ENCODE results near the gene HSPA1A.
A peak's percentile ranks its signal among the peaks of the same experiment; 100 is the strongest.

The HSPA1A gene

DNA sequence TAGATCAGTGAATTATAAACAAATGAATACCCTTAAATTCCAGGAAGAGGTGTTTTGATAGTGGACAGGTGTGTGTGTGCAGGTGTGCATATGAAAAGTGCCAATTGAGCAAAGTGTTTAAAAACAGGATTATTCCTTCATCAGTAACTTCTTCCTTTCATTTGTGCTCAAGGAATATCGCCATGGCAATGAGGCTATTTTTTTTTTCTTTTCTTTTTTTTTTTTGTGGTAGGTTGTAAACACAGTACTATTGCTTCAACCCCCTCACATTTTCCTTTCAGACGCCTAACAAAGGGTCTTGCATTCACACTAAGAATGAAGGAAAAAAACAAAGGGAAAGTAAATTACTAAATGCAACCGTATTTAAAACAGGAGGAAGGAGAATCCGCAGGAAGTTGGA is 10.2 kb downstream of the HSPA1A start:
- no peak overlapping the region for H3K9ac ChIP-seq (ENCODE audit: low read length)
- no peak for TF ChIP-seq EZH2 (IDR thresholded peaks at IDR 0.05; ENCODE audit: borderline replicate concordance, low read length)
- TF ChIP-seq, protein P1, sequence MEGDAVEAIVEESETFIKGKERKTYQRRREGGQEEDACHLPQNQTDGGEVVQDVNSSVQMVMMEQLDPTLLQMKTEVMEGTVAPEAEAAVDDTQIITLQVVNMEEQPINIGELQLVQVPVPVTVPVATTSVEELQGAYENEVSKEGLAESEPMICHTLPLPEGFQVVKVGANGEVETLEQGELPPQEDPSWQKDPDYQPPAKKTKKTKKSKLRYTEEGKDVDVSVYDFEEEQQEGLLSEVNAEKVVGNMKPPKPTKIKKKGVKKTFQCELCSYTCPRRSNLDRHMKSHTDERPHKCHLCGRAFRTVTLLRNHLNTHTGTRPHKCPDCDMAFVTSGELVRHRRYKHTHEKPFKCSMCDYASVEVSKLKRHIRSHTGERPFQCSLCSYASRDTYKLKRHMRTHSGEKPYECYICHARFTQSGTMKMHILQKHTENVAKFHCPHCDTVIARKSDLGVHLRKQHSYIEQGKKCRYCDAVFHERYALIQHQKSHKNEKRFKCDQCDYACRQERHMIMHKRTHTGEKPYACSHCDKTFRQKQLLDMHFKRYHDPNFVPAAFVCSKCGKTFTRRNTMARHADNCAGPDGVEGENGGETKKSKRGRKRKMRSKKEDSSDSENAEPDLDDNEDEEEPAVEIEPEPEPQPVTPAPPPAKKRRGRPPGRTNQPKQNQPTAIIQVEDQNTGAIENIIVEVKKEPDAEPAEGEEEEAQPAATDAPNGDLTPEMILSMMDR (IDR thresholded peaks at IDR 0.05; ENCODE audit: low read length): no peak
- H3K4me1 ChIP-seq (ENCODE audit: insufficient read depth, low read length, severe bottlenecking): peaks cover 39% of the 10 kb centered on the region
- no peak overlapping the region for H2AFZ ChIP-seq (ENCODE audit: low read length)
- no peaks in the 10 kb centered on the region for H3F3A ChIP-seq (ENCODE audit: insufficient read depth, low read length)
- no peak overlapping the region for H3K4me3 ChIP-seq (ENCODE audit: low read depth, low read length, poor library complexity, severe bottlenecking)
- H3K79me2 ChIP-seq (ENCODE audit: insufficient read depth, low read length): peaks cover 9% of the 10 kb centered on the region
- H4K20me1 ChIP-seq (ENCODE audit: insufficient read depth, low read length): no peaks in the 10 kb centered on the region
- H3K4me2 ChIP-seq (ENCODE audit: low read length): no peak overlapping the region
- no peaks in the 10 kb centered on the region for H3K9me2 ChIP-seq (ENCODE audit: low read depth, low read length)
- peak overlapping the region; percentile 91 for H3K27ac ChIP-seq (ENCODE audit: low read depth, low read length, poor library complexity, severe bottlenecking)
- H3K27me3 ChIP-seq (ENCODE audit: insufficient read depth, low read length): no peaks in the 10 kb centered on the region
- no peaks in the 10 kb centered on the region for H3K9me3 ChIP-seq (ENCODE audit: low read length)
- no peaks in the 10 kb centered on the region for H3K36me3 ChIP-seq (ENCODE audit: insufficient read depth, low read length)

DNA sequence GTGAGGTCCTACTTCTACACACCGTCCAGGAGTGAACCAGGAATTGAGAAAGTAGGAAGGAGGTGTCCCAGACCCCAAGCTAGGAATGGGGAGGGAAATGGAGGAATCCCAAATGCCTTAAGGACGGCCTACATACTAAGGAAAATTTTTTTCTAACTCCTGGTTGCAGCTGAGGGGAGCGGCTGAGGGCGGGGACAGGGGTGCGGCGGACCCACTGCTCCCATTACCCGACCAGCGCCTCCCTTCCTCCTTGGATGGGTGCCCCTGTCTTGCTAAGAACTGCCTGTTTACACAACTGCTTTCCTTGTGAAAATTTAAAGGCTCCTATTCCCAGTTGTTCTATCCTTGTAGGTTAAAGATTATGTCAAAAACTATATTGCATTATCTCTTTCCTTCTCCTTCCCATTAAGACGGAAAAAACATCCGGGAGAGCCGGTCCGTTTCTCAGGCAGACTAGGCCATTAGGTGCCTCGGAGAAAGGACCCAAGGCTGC is 11.5 kb downstream of the HSPA1A start:
- Histone ChIP-seq H4K20me1 (ENCODE audit: insufficient read depth, low read length) (no peaks in the 10 kb centered on the region), H3K9me3 (ENCODE audit: low read length) (no peaks in the 10 kb centered on the region), H3K79me2 (ENCODE audit: insufficient read depth, low read length) (peaks cover 22% of the 10 kb centered on the region), H3K27me3 (ENCODE audit: insufficient read depth, low read length) (no peaks in the 10 kb centered on the region), H2AFZ (ENCODE audit: low read length) (0 out of 2 replicates have a peak overlapping the region, but pooled peaks have one; percentile 12), H3K9ac (ENCODE audit: low read length) (peak overlapping the region; percentile 76), H3K27ac (ENCODE audit: low read depth, low read length, poor library complexity, severe bottlenecking) (peak overlapping the region; percentile 91), H3K4me3 (ENCODE audit: low read depth, low read length, poor library complexity, severe bottlenecking) (peak overlapping the region; percentile 62), H3F3A (ENCODE audit: insufficient read depth, low read length) (peaks cover 6% of the 10 kb centered on the region; the same call in 1 of the 2 replicates), H3K36me3 (ENCODE audit: insufficient read depth, low read length) (no peaks in the 10 kb centered on the region), H3K4me1 (ENCODE audit: insufficient read depth, low read length, severe bottlenecking) (peaks cover 41% of the 10 kb centered on the region), H3K4me2 (ENCODE audit: low read length) (peak overlapping the region; percentile 81), H3K9me2 (ENCODE audit: low read depth, low read length) (no peaks in the 10 kb centered on the region)
- no peak for TF ChIP-seq EZH2 (IDR thresholded peaks at IDR 0.05; ENCODE audit: borderline replicate concordance, low read length)
- TF ChIP-seq, protein P1 (IDR thresholded peaks at IDR 0.05; ENCODE audit: low read length): no peak

DNA sequence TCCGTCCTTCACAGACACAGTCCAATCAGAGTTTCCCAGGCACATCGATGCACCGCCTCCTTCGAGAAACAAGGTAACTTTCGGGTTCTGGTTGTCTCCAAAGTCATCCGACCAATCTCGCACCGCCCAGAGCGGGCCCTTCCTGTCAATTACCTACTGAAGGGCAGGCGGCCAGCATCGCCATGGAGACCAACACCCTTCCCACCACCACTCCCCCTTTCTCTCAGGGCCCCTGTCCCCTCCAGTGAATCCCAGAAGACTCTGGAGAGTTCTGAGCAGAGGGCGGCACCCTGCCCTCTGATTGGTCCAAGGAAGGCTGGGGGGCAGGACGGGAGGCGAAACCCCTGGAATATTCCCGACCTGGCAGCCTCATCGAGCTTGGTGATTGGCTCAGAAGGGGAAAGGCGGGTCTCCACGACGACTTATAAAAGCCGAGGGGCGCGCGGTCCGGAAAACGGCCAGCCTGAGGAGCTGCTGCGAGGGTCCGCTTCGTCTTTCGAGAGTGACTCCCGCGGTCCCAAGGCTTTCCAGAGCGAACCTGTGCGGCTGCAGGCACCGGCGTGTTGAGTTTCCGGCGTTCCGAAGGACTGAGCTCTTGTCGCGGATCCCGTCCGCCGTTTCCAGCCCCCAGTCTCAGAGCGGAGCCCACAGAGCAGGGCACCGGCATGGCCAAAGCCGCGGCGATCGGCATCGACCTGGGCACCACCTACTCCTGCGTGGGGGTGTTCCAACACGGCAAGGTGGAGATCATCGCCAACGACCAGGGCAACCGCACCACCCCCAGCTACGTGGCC is 12.1 kb downstream of the HSPA1A start, which contains the start of gene HSPA1B:
HSPA1B (plus strand) TSS at position 453 of the 794 bp plus-strand sequence; CDS start at position 666, 213 bp downstream.
- H4K20me1 ChIP-seq (ENCODE audit: insufficient read depth, low read length): no peaks in the 10 kb centered on the region
- H3K36me3 ChIP-seq (ENCODE audit: insufficient read depth, low read length): no peaks in the 10 kb centered on the region
- no peak for TF ChIP-seq EZH2 (IDR thresholded peaks at IDR 0.05; ENCODE audit: borderline replicate concordance, low read length)
- TF ChIP-seq, protein P1 (IDR thresholded peaks at IDR 0.05; ENCODE audit: low read length): no peak
- peak within 1 kb of the TSS; percentile 76 for H3K9ac ChIP-seq (ENCODE audit: low read length)
- H3K27ac ChIP-seq (ENCODE audit: low read depth, low read length, poor library complexity, severe bottlenecking): peak within 1 kb of the TSS; percentile 91
- H3K4me3 ChIP-seq (ENCODE audit: low read depth, low read length, poor library complexity, severe bottlenecking): peak within 1 kb of the TSS; percentile 62
- H3K27me3 ChIP-seq (ENCODE audit: insufficient read depth, low read length): no peaks in the 10 kb centered on the region
- no peaks in the 10 kb centered on the region for H3K9me3 ChIP-seq (ENCODE audit: low read length)
- H3K4me1 ChIP-seq (ENCODE audit: insufficient read depth, low read length, severe bottlenecking): peaks cover 41% of the 10 kb centered on the region
- no peaks in the 10 kb centered on the region for H3K9me2 ChIP-seq (ENCODE audit: low read depth, low read length)
- H2AFZ ChIP-seq (ENCODE audit: low read length): 0 out of 2 replicates have a peak within 1 kb of the TSS, but pooled peaks have one; percentile 12
- H3F3A ChIP-seq (ENCODE audit: insufficient read depth, low read length): peaks cover 10% of the 10 kb centered on the region; the same call in 1 of the 2 replicates
- peaks cover 22% of the 10 kb centered on the region for H3K79me2 ChIP-seq (ENCODE audit: insufficient read depth, low read length)
- H3K4me2 ChIP-seq (ENCODE audit: low read length): peak within 1 kb of the TSS; percentile 81

Data from OCI-LY1 (cell line).